ENCODE data around the gene ITGAX.
"Not testable (repeated sequence)": the region's sequence is repeated elsewhere in the genome, so short reads cannot be mapped to it uniquely, and the experiment has no call there.

Gene ITGAX

GRCh38 chr16:31410082-31410481 is 55.1 kb downstream of the ITGAX start:
- DNase-seq (ENCODE audit: low read depth, low spot score), result no peak

- no peak for DNase-seq (ENCODE audit: low read depth, low spot score)
Measured at GRCh38 chr16:31411024-31411844, 56.3 kb downstream of the ITGAX start.

- DNase-seq (ENCODE audit: low read depth, low spot score), result no peak
Measured at GRCh38 chr16:31412750-31413149, 57.8 kb downstream of the ITGAX start.

- DNase-seq (ENCODE audit: low read depth, low spot score), result no peak
Measured at GRCh38 chr16:31413381-31413780, 58.4 kb downstream of the ITGAX start.

GRCh38 chr16:31413943-31414342 is 59.0 kb downstream of the ITGAX start:
- DNase-seq (ENCODE audit: low read depth, low spot score), result no peak

- DNase-seq (ENCODE audit: low read depth, low spot score), result no peak
Measured at GRCh38 chr16:31414706-31415105, 59.7 kb downstream of the ITGAX start.

GRCh38 chr16:31416371-31416770 is 61.4 kb downstream of the ITGAX start:
- no peak for DNase-seq (ENCODE audit: low read depth, low spot score)

GRCh38 chr16:31417036-31417435 is 62.1 kb downstream of the ITGAX start:
- DNase-seq (ENCODE audit: low read depth, low spot score), result not testable (repeated sequence)

GRCh38 chr16:31417916-31418315 is 62.9 kb downstream of the ITGAX start:
- DNase-seq (ENCODE audit: low read depth, low spot score), result no peak

GRCh38 chr16:31420037-31420436 is 65.1 kb downstream of the ITGAX start:
- DNase-seq (ENCODE audit: low read depth, low spot score), result no peak

- DNase-seq (ENCODE audit: low read depth, low spot score), result no peak
Measured at GRCh38 chr16:31421587-31421986, 66.6 kb downstream of the ITGAX start.

- no peak for DNase-seq (ENCODE audit: low read depth, low spot score)
Measured at GRCh38 chr16:31423241-31423640, 68.3 kb downstream of the ITGAX start.

GRCh38 chr16:31423801-31424200 is 68.8 kb downstream of the ITGAX start:
- DNase-seq (ENCODE audit: low read depth, low spot score), result no peak

GRCh38 chr16:31427441-31428278 is 72.7 kb downstream of the ITGAX start:
- no peak for DNase-seq (ENCODE audit: low read depth, low spot score)

- no peak for DNase-seq (ENCODE audit: low read depth, low spot score)
Measured at GRCh38 chr16:31428279-31428597, 73.3 kb downstream of the ITGAX start, which contains the start of gene COX6A2. Gene COX6A2 (minus strand): TSS chr16:31428360. CDS start chr16:31428325, 35 bp downstream.

GRCh38 chr16:31428638-31429247 is 73.8 kb downstream of the ITGAX start:
- DNase-seq (ENCODE audit: low read depth, low spot score), result no peak

GRCh38 chr16:31429314-31429713 is 74.3 kb downstream of the ITGAX start:
- DNase-seq (ENCODE audit: low read depth, low spot score), result no peak

GRCh38 chr16:31429796-31430195 is 74.8 kb downstream of the ITGAX start:
- no peak for DNase-seq (ENCODE audit: low read depth, low spot score)

GRCh38 chr16:31430380-31431052 is 75.5 kb downstream of the ITGAX start:
- DNase-seq (ENCODE audit: low read depth, low spot score), result no peak

Data from smooth muscle cell of the brain vasculature (primary cell).